Testis (tissue), 3 donors: ENCODE measurements around the gene ZNF274. TPM values are rescaled to one million over a fixed set of nuclear protein-coding genes. Genes with fewer than 3 reads are reported as not detected.

Experiments
- DNase-seq: peaks from one replicate; pipeline ENCODE4 v3.0.0-alpha.2; 2019
- H3K27ac ChIP-seq, 2 donors: fragments of 200-600 bp; sonication (generic); one replicate each; pipeline ENCODE4 v1.5.1; 2019
- H3K27me3 ChIP-seq: fragments of 200-600 bp; sonication (generic); one replicate; pipeline ENCODE4 v1.5.1; 2019
- H3K36me3 ChIP-seq: fragments of 200-600 bp; sonication (generic); one replicate; pipeline ENCODE4 v1.5.1; 2017; ENCODE audit warnings: low read depth; ENCODE audit errors: missing control alignments
- H3K4me1 ChIP-seq: fragments of 200-600 bp; sonication (generic); one replicate; pipeline ENCODE4 v1.5.1; 2019
- H3K4me3 ChIP-seq, 2 donors: fragments of 200-600 bp; sonication (generic); one replicate each; pipeline ENCODE4 v1.5.1; 2017 to 2019
- H3K9me3 ChIP-seq: fragments of 200-600 bp; sonication (generic); one replicate; pipeline ENCODE4 v1.5.1; 2017
- CTCF ChIP-seq, 3 experiments: fragments of 450-650 bp in 2 of 3; fragments of 200-600 bp in 1 of 3; sonication (generic) in 1 of 3; IDR thresholded peaks; one replicate each; pipeline ENCODE4 v1.5.1; 2016 to 2019; ENCODE audit warnings: antibody characterized with exemption in 3 of 3, mild to moderate bottlenecking in 2 of 3, moderate library complexity in 1 of 3
- POLR2A ChIP-seq: fragments of 450-650 bp; IDR thresholded peaks from one replicate; pipeline ENCODE4 v1.6.1; 2017; ENCODE audit warnings: antibody characterized with exemption, mild to moderate bottlenecking, moderate library complexity
- WGBS, 2 donors: methylation state at CpG; one replicate each; pipeline ENCODE4 v1.1.5; 2018; 5-methylcytosine and 5-hydroxymethylcytosine counted together
- intact Hi-C: fragments of 100-400 bp; cut with DNase I; formaldehyde crosslinking; loops from one replicate; pipeline ENCODE4 v1.15.1; 2023; ENCODE audit warnings: low total_unique reads
- polyA plus RNA-seq: library from polyadenylated mRNA; stranded (reverse); fragments of 350-450 nt; fragmentation: Illumina TruSeq; extraction: RNeasy Lipid Tissue Mini Kit (QIAGEN cat#74804); gene quantifications from one replicate; pipeline ENCODE4 v1.2.3, GENCODE V29; 2014; ENCODE audit warnings: low read depth, low replicate concordance; ENCODE audit not compliant: insufficient read depth
- total RNA-seq, 2 donors: library from RNA; depleted of rRNA; stranded (reverse); fragments of >200 nt; gene quantifications; one replicate each; pipeline ENCODE4 v1.2.3, GENCODE V29; 2016

The ZNF274 gene
- total and polyA plus RNA-seq, 3 donors from 2014 or later = 34.2 to 48.0 (median 42.6) TPM

- 82 to 87% methylated on average over 1 of the region's 1 CpG for WGBS, 2 donors
- TF ChIP-seq POLR2A (no peak), CTCF (IDR thresholded peaks at IDR 0.05) (no peak)
These were observed 16.6 kb upstream of the ZNF274 start for GRCh38 chr19:58166268-58166667.

GRCh38 chr19:58166708-58167280 is 16.1 kb upstream of the ZNF274 start:
- TF ChIP-seq CTCF (IDR thresholded peaks at IDR 0.05) (no peak), POLR2A (no peak)
- intact Hi-C loops = no loop called here
- no peaks in the 10 kb centered on the region for H3K4me1 ChIP-seq
- H3K27ac ChIP-seq = no peak overlapping the region
- no peaks in the 10 kb centered on the region for H3K36me3 ChIP-seq
- DNase-seq = no peak
- H3K4me3 ChIP-seq = no peak overlapping the region
- 60 to 77% methylated on average over 4 of the region's 4 CpGs for WGBS, 2 donors
- H3K9me3 ChIP-seq = no peaks in the 10 kb centered on the region
- no peaks in the 10 kb centered on the region for H3K27me3 ChIP-seq

More at GRCh38 chr19:58166268-58166667, 16.6 kb upstream of the ZNF274 start:
- intact Hi-C loops = no loop called here
- DNase-seq = no peak
- H3K4me3 ChIP-seq = no peak overlapping the region
- H3K27ac ChIP-seq = no peak overlapping the region
- H3K27me3 ChIP-seq = no peaks in the 10 kb centered on the region
- no peaks in the 10 kb centered on the region for H3K9me3 ChIP-seq
- no peaks in the 10 kb centered on the region for H3K36me3 ChIP-seq
- no peaks in the 10 kb centered on the region for H3K4me1 ChIP-seq

GRCh38 chr19:58170860-58171259 is 12.0 kb upstream of the ZNF274 start:
- no peaks in the 10 kb centered on the region for H3K36me3 ChIP-seq
- no peak overlapping the region for H3K27ac ChIP-seq
- H3K4me3 ChIP-seq = no peak overlapping the region
- TF ChIP-seq POLR2A = no peak
- TF ChIP-seq CTCF (IDR thresholded peaks at IDR 0.05) = no peak
- H3K9me3 ChIP-seq = no peaks in the 10 kb centered on the region
- WGBS, 2 donors = 46 to 77% methylated on average over 1 of the region's 1 CpG
- intact Hi-C loops = no loop called here
- no peaks in the 10 kb centered on the region for H3K27me3 ChIP-seq
- no peaks in the 10 kb centered on the region for H3K4me1 ChIP-seq
- no peak for DNase-seq

- intact Hi-C loops = no loop called here
- Histone ChIP-seq H3K27me3 (no peaks in the 10 kb centered on the region), H3K27ac (peak overlapping the region; percentile 98 to 100), H3K4me3 (peak overlapping the region; percentile 74 to 99), H3K4me1 (no peaks in the 10 kb centered on the region), H3K9me3 (no peaks in the 10 kb centered on the region), H3K36me3 (no peaks in the 10 kb centered on the region)
- DNase-seq = peak; percentile 86
- TF ChIP-seq POLR2A (no peak), CTCF (IDR thresholded peaks at IDR 0.05) (peak; percentile 54 to 69 (median 61))
- 27 to 29% methylated on average over 4 of the region's 4 CpGs for WGBS, 2 donors
These were observed 822 bp upstream of the ZNF274 start for GRCh38 chr19:58181902-58182576.
